AG10803 (cell line): ENCODE results near the gene BCL11A.
A peak's percentile ranks its signal among the peaks of the same experiment; 100 is the strongest.

Source experiments
- DNase-seq: peaks from one replicate; pipeline ENCODE4 v3.0.0; 2010; ENCODE audit warnings: low read depth
- H3K4me3 ChIP-seq: 2 replicates; pipeline ENCODE4 v1.5.1; 2011; ENCODE audit warnings: mild to moderate bottlenecking, low read length, control low read depth
- TF ChIP-seq, protein P1 (sequence below): conservative IDR thresholded peaks from 2 replicates; pipeline ENCODE4 v1.5.1; 2011; ENCODE audit warnings: mild to moderate bottlenecking, low read length, control low read depth, inconsistent platforms

Gene BCL11A

DNA sequence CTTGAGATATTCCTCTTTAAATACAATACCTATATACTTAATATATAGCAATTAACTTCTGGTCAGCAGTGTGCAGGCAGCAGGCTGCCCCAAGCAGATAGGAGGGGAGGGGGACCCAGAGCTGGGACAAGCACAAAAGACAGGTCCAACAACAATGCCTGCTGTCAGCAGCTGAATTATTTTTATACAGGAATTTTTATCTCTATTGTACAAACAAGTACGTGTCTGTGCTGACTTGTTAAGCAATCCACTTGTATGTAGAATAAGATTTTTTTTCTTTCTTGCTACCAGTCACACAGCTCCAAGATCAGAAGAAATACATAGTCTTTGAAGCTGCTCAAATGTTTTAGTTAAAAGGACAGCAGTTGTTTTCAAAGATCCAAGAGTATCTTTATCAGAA, 16.7 kb downstream of the BCL11A start:
- no peak overlapping the region for H3K4me3 ChIP-seq
- TF ChIP-seq, protein P1, sequence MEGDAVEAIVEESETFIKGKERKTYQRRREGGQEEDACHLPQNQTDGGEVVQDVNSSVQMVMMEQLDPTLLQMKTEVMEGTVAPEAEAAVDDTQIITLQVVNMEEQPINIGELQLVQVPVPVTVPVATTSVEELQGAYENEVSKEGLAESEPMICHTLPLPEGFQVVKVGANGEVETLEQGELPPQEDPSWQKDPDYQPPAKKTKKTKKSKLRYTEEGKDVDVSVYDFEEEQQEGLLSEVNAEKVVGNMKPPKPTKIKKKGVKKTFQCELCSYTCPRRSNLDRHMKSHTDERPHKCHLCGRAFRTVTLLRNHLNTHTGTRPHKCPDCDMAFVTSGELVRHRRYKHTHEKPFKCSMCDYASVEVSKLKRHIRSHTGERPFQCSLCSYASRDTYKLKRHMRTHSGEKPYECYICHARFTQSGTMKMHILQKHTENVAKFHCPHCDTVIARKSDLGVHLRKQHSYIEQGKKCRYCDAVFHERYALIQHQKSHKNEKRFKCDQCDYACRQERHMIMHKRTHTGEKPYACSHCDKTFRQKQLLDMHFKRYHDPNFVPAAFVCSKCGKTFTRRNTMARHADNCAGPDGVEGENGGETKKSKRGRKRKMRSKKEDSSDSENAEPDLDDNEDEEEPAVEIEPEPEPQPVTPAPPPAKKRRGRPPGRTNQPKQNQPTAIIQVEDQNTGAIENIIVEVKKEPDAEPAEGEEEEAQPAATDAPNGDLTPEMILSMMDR, result no peak
- peak; percentile 50 for DNase-seq

DNA sequence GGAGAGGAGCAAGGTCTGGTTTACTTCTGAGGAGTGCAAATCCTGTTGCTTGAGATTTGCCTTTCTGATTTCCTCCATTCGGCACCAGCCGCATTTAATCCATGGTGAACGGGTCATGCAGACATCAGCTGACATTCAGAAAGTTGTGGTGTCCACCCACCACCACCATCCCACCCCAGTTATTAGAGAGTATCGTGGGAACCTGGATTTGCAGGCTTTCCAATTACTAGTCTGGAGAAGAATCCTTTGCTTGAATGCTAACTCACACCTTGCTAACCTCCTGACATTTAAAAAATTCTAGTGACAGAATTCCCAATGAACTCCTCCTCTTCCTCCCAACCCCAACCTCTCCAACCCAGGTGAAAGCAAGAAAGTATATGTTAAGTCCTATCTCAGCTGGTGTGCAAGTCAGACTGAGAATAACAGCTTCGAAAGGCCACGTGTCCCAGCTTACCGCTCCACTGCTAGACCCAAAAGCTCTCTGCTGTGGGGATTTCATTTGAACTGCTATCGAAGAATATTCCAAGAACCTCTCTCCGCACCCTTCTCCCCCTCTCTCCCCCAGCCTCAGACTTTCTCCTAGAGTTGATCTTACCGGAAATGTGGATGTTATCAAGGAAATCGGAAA, 17.7 kb downstream of the BCL11A start:
- DNase-seq, result no peak
- TF ChIP-seq, protein P1, result no peak
- no peak overlapping the region for H3K4me3 ChIP-seq

DNA sequence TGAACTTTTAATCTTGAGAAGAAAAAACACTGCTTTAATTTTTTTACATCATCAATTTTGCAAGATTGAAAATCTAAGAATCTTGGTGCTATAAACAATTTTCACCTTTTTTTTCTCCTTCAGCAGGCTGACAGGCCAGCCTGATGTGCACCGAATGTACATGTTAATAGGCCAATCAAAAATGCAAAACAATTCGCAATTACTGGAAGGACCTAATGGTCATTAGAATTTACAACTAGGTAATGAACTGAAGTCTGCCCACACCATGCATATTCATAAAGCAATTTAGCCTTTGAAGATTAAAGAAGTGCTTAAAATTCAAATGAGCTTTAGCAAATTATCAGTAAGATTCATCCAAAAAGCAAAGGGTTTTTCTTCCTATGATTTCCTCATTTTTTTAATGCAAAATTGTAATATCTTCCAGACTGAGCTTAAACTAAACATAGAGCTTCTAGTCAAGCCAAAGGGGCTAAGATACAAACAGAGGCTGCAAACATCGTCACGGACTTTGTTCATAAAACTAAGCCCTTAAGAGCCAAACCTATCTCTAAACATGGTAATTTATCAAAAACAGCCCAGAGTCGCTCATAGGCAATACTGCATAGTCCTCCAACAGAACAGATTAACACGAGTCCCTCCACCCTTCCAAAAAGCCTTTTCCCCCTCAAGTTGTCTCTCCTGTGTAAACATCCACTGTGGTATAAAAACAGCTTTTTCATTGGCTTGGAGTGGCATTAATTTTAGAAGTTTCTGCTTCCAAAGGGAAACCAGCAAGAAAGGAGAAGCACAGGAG, 18.4 kb downstream of the BCL11A start:
- H3K4me3 ChIP-seq, result no peak overlapping the region
- TF ChIP-seq, protein P1, result no peak
- DNase-seq, result no peak

DNA sequence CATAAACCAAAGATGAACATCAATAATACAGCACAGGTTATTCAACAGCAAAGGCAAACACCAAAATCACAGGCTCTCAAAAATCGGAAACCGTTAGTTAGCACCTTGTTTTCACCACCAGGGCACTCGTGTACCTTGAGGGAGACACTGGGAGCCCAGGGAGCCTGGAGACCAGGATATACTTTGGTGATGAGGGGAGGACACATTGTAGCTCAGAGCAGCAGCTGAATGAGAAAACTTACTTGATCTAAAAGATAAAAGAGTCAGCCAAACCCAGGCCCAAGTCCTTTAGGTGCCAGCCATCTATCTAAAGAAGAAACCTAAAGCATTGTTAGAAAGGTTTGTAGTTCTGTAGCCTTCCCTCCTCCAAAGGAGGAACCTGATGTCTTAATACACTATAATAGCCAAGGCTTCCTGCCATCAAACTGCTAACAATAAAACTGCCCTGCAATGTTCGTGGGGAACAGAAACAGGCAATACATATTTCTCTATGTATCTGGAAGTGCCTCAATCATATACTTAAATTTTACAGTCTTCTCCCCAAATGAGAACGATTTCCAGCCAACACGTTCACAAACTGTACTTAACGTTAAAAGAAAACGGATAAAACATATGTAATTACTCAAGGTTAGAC, 19.3 kb downstream of the BCL11A start:
- TF ChIP-seq, protein P1, result 0 out of 2 replicates have a peak, but pooled peaks have one; percentile 8
- H3K4me3 ChIP-seq, result no peak overlapping the region
- DNase-seq, result no peak

DNA sequence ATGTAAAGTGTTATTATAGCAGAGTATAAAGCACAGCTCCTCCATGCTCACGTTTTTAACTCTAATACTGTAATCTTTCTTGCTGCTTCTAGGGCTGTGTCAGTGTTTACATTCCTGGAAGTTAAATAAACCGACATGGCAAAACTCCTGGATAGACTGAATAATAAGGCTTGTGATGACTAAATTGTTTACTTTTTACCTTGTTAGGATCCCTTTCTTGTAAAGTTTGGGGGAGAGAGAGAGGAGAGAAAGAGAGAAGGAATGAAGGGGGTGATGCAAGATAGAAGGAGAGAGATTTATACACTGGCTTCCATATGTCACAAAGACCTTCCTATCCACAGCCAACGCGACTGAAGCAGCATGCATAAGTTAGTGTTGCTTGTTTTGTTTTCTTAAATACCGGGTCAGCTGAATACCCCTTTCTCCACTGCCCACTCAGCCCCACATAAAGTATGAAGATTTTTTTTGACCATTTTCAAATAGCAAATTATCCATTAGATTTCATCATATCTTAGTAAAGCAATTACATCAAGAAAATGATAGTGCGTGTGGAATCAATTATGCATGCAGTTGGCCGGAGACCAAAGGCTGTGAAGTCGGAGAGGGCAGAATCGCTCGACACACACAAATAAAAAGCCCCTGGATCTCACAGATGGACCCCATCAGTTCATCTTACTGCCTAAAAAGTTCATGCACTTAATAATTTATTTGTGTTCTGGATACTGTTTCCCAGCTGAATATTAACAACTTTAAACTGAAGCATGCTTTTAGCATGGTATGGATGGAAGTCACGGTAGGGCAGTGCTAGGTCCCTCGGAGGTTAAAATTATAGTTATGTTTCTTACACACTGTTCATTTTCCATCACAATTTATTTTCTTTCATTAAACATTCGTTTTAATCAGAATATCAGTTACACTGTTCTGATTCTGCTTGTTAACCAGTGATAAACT, 20.1 kb downstream of the BCL11A start:
- peak overlapping the region; percentile 18 for H3K4me3 ChIP-seq
- DNase-seq, result peak; percentile 89
- TF ChIP-seq, protein P1, result no peak

DNA sequence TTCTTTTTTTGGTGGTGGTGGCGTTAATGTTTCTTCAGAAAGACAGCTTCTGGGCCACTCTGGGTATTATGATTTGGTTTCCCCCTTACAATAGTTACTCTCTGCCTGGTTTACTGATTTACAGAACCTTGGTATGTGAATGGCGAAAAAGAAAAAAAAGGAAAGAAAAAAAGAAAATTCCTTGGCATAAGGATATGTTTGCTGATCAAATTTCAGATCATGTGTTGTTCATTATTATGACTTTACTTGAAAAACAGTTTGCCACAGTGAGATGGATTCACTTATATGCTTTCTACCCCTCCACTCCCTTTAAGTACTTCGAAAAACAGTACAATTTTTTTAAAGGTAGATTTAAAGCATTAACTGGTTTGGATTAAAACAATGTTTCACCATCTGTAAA, 21.0 kb downstream of the BCL11A start:
- DNase-seq, result peak; percentile 74
- peak overlapping the region; percentile 18; the same call in 1 of the 2 replicates for H3K4me3 ChIP-seq
- TF ChIP-seq, protein P1, result no peak
